CD14-positive monocyte (primary cell): ENCODE measurements around the gene OOSP2. TPM values are rescaled to one million over a fixed set of nuclear protein-coding genes. Genes with fewer than 3 reads are reported as not detected.
A peak's percentile ranks its signal among the peaks of the same experiment; 100 is the strongest.

Experiments
- DNase-seq, 3 donors: peaks; one replicate each; pipeline ENCODE4 v3.0.0-alpha.2; 2011 to 2022
- H2AFZ ChIP-seq: 2 replicates; pipeline ENCODE4 v1.6.0; 2012; ENCODE audit warnings: mild to moderate bottlenecking, low read depth, low read length, inconsistent platforms; ENCODE audit not compliant: insufficient read depth, poor library complexity, severe bottlenecking
- H3K27ac ChIP-seq, 2 donors: 1 replicate in 1 of 2; 2 replicates in 1 of 2; pipeline ENCODE4 v1.5.1; 2012 to 2013; ENCODE audit warnings: low read length in 2 of 2, control low read depth in 1 of 2, inconsistent platforms in 1 of 2, low read depth in 1 of 2, mild to moderate bottlenecking in 1 of 2
- H3K27me3 ChIP-seq, 2 donors: one replicate each; pipeline versions ENCODE4 v1.6.0 to v1.6.1; 2011 to 2013; ENCODE audit warnings: low read length in 2 of 2; ENCODE audit not compliant: control insufficient read depth in 2 of 2, insufficient read depth in 2 of 2
- H3K36me3 ChIP-seq, 2 donors: replicated peaks in 1 of 2; 1 replicate in 1 of 2; 2 replicates in 1 of 2; pipeline versions ENCODE4 v1.5.1 to v1.6.1; 2012 to 2013; ENCODE audit warnings: low read length in 2 of 2, control low read depth in 1 of 2, inconsistent platforms in 1 of 2, mild to moderate bottlenecking in 1 of 2; ENCODE audit not compliant: insufficient read depth in 2 of 2, control insufficient read depth in 1 of 2
- H3K4me1 ChIP-seq, 2 donors: 1 replicate in 1 of 2; 2 replicates in 1 of 2; pipeline versions ENCODE4 v1.5.1 to v1.6.1; 2012 to 2013; ENCODE audit warnings: low read length in 2 of 2, control low read depth in 1 of 2, inconsistent platforms in 1 of 2, mild to moderate bottlenecking in 1 of 2, moderate library complexity in 1 of 2; ENCODE audit not compliant: insufficient read depth in 2 of 2, control insufficient read depth in 1 of 2
- H3K4me2 ChIP-seq: replicated peaks from 2 replicates; pipeline ENCODE3; 2012; ENCODE audit warnings: low read length, moderate library complexity, mild to moderate bottlenecking; ENCODE audit not compliant: poor library complexity, severe bottlenecking; ENCODE audit errors: extremely low read depth
- H3K4me3 ChIP-seq, 3 experiments: fragments of 200-600 bp in 1 of 3; sonication (generic) in 1 of 3; replicated peaks in 1 of 3; 1 replicate in 2 of 3; 2 replicates in 1 of 3; pipeline ENCODE4 v1.5.1; 2011 to 2013; ENCODE audit warnings: low read length in 3 of 3, mild to moderate bottlenecking in 3 of 3, control low read depth in 2 of 3, low read depth in 2 of 3, inconsistent platforms in 1 of 3, moderate library complexity in 1 of 3
- H3K79me2 ChIP-seq: 2 replicates; pipeline ENCODE4 v1.6.0; 2012; ENCODE audit warnings: mild to moderate bottlenecking, control low read depth, inconsistent platforms, low read length, moderate library complexity; ENCODE audit not compliant: insufficient read depth
- H3K9ac ChIP-seq: 2 replicates; pipeline ENCODE4 v1.6.0; 2017; ENCODE audit warnings: low read length, mild to moderate bottlenecking; ENCODE audit not compliant: insufficient read depth, poor library complexity, severe bottlenecking
- H3K9me3 ChIP-seq, 2 donors: replicated peaks in 1 of 2; 1 replicate in 1 of 2; 2 replicates in 1 of 2; pipeline versions ENCODE4 v1.5.1 to v1.6.1; 2012 to 2013; ENCODE audit warnings: low read length in 2 of 2, control low read depth in 1 of 2; ENCODE audit not compliant: control insufficient read depth in 1 of 2, insufficient read depth in 1 of 2
- H4K20me1 ChIP-seq: 2 replicates; pipeline ENCODE4 v1.6.0; 2012; ENCODE audit warnings: mild to moderate bottlenecking, low read length, control low read depth, moderate library complexity; ENCODE audit not compliant: insufficient read depth
- H3K27ac Mint-ChIP-seq, 7 donors: one replicate each; pipeline ENCODE4 v1.8.0; 2020; ENCODE audit warnings: mild to moderate bottlenecking in 7 of 7, mixed read lengths in 7 of 7, moderate library complexity in 6 of 7, inconsistent platforms in 2 of 7
- H3K27me3 Mint-ChIP-seq, 3 donors: one replicate each; pipeline ENCODE4 v1.8.0; 2021 to 2022; ENCODE audit warnings: low read depth in 3 of 3, mild to moderate bottlenecking in 3 of 3, mixed read lengths in 3 of 3, moderate library complexity in 3 of 3, inconsistent platforms in 1 of 3
- H3K36me3 Mint-ChIP-seq, 2 donors: one replicate each; pipeline ENCODE4 v1.8.0; 2020; ENCODE audit warnings: mixed read lengths in 2 of 2, inconsistent platforms in 1 of 2, mild to moderate bottlenecking in 1 of 2
- H3K4me1 Mint-ChIP-seq: one replicate; pipeline ENCODE4 v1.8.0; 2020; ENCODE audit warnings: mild to moderate bottlenecking, mixed read lengths
- H3K4me3 Mint-ChIP-seq, 2 donors: one replicate each; pipeline ENCODE4 v1.8.0; 2020; ENCODE audit warnings: mild to moderate bottlenecking in 2 of 2, mixed read lengths in 2 of 2, moderate library complexity in 1 of 2
- H3K9me3 Mint-ChIP-seq, 7 donors: one replicate each; pipeline ENCODE4 v1.8.0; 2020 to 2022; ENCODE audit warnings: mixed read lengths in 7 of 7, mild to moderate bottlenecking in 6 of 7, moderate library complexity in 6 of 7, inconsistent platforms in 2 of 7
- WGBS: methylation state at CpG from one replicate; pipeline ENCODE4 v1.1.5; 2013; ENCODE audit warnings: missing lambda C conversion rate; ENCODE audit not compliant: insufficient coverage; 5-methylcytosine and 5-hydroxymethylcytosine counted together
- intact Hi-C, 2 donors: fragments of 100-400 bp; cut with micrococcal nuclease; formaldehyde crosslinking; loops; one replicate each; pipeline versions ENCODE4 v1.15.0 to v1.15.1; 2023
- polyA plus RNA-seq, 3 donors: library from polyadenylated mRNA; depleted of rRNA in 1 of 3; unstranded in 2 of 3; stranded (reverse) in 1 of 3; fragments of 300-500 nt in 2 of 3; fragments of >200 nt in 1 of 3; fragmentation: Illumina TruSeq in 2 of 3; gene quantifications; 1 replicate in 2 of 3; 2 replicates in 1 of 3; pipeline ENCODE4 v1.2.3, GENCODE V29; 2012 to 2021
- TF ChIP-seq, protein P1 (sequence below): fragments of 200-600 bp; IDR thresholded peaks from one replicate; pipeline ENCODE4 v1.8.0; 2022; ENCODE audit warnings: antibody characterized with exemption, mild to moderate bottlenecking

The OOSP2 gene
- polyA plus RNA-seq, 3 donors = not detected

DNA sequence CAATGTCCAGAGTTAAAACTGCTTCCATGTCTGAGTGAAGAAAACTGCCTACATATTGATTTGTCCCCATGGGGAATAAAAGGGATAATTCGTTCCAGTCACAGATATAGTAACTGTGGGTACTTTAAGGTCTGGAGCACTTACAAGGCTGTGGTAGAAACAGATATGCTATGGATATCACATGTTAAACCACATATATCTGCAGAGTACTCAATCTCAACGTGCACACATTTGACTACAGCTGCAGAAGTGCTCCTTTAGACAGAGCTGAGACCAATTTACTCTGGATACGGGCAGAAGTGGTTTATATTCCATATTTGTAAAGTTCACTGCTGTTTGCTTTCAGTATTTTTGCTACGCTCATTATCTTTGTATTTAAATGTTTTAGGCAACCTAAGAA lies 38.5 kb downstream of the OOSP2 start:
- intact Hi-C loops = no loop called here
- H3K27ac Mint-ChIP-seq = no peak overlapping the region
- H3K36me3 Mint-ChIP-seq = peaks cover 0 to 4% of the 10 kb centered on the region in 2 donors
- no peak overlapping the region for H3K4me3 Mint-ChIP-seq
- H3K79me2 ChIP-seq = no peaks in the 10 kb centered on the region
- H3K4me1 ChIP-seq = peaks cover 21 to 25% of the 10 kb centered on the region in 2 donors
- H3K4me1 Mint-ChIP-seq = peaks cover 25% of the 10 kb centered on the region
- H3K27ac ChIP-seq = no peak overlapping the region
- TF ChIP-seq, protein P1, sequence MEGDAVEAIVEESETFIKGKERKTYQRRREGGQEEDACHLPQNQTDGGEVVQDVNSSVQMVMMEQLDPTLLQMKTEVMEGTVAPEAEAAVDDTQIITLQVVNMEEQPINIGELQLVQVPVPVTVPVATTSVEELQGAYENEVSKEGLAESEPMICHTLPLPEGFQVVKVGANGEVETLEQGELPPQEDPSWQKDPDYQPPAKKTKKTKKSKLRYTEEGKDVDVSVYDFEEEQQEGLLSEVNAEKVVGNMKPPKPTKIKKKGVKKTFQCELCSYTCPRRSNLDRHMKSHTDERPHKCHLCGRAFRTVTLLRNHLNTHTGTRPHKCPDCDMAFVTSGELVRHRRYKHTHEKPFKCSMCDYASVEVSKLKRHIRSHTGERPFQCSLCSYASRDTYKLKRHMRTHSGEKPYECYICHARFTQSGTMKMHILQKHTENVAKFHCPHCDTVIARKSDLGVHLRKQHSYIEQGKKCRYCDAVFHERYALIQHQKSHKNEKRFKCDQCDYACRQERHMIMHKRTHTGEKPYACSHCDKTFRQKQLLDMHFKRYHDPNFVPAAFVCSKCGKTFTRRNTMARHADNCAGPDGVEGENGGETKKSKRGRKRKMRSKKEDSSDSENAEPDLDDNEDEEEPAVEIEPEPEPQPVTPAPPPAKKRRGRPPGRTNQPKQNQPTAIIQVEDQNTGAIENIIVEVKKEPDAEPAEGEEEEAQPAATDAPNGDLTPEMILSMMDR = no peak
- H3K4me2 ChIP-seq = no peak overlapping the region
- DNase-seq = no peak
- no peaks in the 10 kb centered on the region for H3K27me3 Mint-ChIP-seq
- peaks cover 4 to 8% of the 10 kb centered on the region in 2 donors for H3K9me3 ChIP-seq
- 67% methylated on average over 1 of the region's 4 CpGs for WGBS
- no peak overlapping the region for H3K4me3 ChIP-seq
- no peaks in the 10 kb centered on the region for H3K36me3 ChIP-seq
- no peaks in the 10 kb centered on the region for H4K20me1 ChIP-seq
- H3K9ac ChIP-seq = no peak overlapping the region
- no peak overlapping the region for H2AFZ ChIP-seq
- H3K9me3 Mint-ChIP-seq = peaks cover 3 to 22% (median 13%) of the 10 kb centered on the region in 7 donors
- H3K27me3 ChIP-seq = no peaks in the 10 kb centered on the region

- no peaks in the 10 kb centered on the region for H4K20me1 ChIP-seq
- intact Hi-C loops = no loop called here
- TF ChIP-seq, protein P1 = no peak
- H3K9me3 Mint-ChIP-seq = peaks cover 3 to 20% (median 13%) of the 10 kb centered on the region in 7 donors
- H3K79me2 ChIP-seq = no peaks in the 10 kb centered on the region
- no peak overlapping the region for H3K4me2 ChIP-seq
- no CpG with 5 or more reads among the region's 3 CpGs for WGBS
- DNase-seq = peak in 1 of 3 donors; percentile 21
- peaks cover 0 to 2% (median 0%) of the 10 kb centered on the region in 3 donors for H3K27me3 Mint-ChIP-seq
- H2AFZ ChIP-seq = no peak overlapping the region
- H3K27ac Mint-ChIP-seq = no peak overlapping the region
- no peak overlapping the region for H3K4me3 Mint-ChIP-seq
- no peak overlapping the region for H3K27ac ChIP-seq
- peaks cover 26% of the 10 kb centered on the region for H3K4me1 Mint-ChIP-seq
- H3K36me3 ChIP-seq = no peaks in the 10 kb centered on the region
- no peak overlapping the region for H3K9ac ChIP-seq
- H3K36me3 Mint-ChIP-seq = peaks cover 0 to 4% of the 10 kb centered on the region in 2 donors
- H3K27me3 ChIP-seq = no peaks in the 10 kb centered on the region
- H3K4me1 ChIP-seq = peaks cover 21 to 25% of the 10 kb centered on the region in 2 donors
- no peak overlapping the region for H3K4me3 ChIP-seq
- peaks cover 4 to 8% of the 10 kb centered on the region in 2 donors for H3K9me3 ChIP-seq
Observed at GRCh38 chr11:60080535-60080934, 40.3 kb downstream of the OOSP2 start.
